Measurements from ENCODE around the gene CAMK2D. TPM values are rescaled to one million over a fixed set of nuclear protein-coding genes. Genes with fewer than 3 reads are reported as not detected.

The CAMK2D gene
- total RNA-seq, 1 experiment from 2014 or later, result 7.1 TPM

- Histone ChIP-seq H3K9me2 (ENCODE audit: insufficient read depth) (no peaks in the 10 kb centered on the region), H3K4me3 (no peak overlapping the region), H3K4me2 (no peak overlapping the region), H3K27me3 (ENCODE audit: insufficient read depth, low read depth) (no peaks in the 10 kb centered on the region), H3K27ac (no peak overlapping the region), H3K4me1 (replicated peaks; ENCODE audit: insufficient read depth) (no peaks in the 10 kb centered on the region), H3K79me2 (ENCODE audit: low read depth) (no peaks in the 10 kb centered on the region), H2AFZ (no peak overlapping the region), H3F3A (ENCODE audit: insufficient read depth, low read depth) (no peaks in the 10 kb centered on the region), H3K9me3 (ENCODE audit: insufficient read depth, low read depth) (no peaks in the 10 kb centered on the region), H3K36me3 (ENCODE audit: low read depth) (no peaks in the 10 kb centered on the region), H4K20me1 (ENCODE audit: insufficient read depth) (no peaks in the 10 kb centered on the region)
- intact Hi-C loops (cut with micrococcal nuclease; ENCODE audit: unreplicated experiment), result no loop called here
- ChIA-PET POLR2A (ENCODE audit: unreplicated experiment) (no interaction called here), CTCF (no interaction called here)
- no peak for DNase-seq
- TF ChIP-seq EZH2 (IDR thresholded peaks at IDR 0.05; ENCODE audit: low read depth) (no peak), CTCF (conservative IDR thresholded peaks at IDR 0.05) (no peak)
- no TSS peak for BruUV-seq (replicated peaks)
These were observed 76.9 kb downstream of the CAMK2D start for GRCh38 chr4:113684534-113685091.

GRCh38 chr4:113682730-113683537 lies 78.6 kb downstream of the CAMK2D start:
- H3K27ac ChIP-seq, result no peak overlapping the region
- POLR2A ChIA-PET (ENCODE audit: unreplicated experiment), result no interaction called here
- no peak for TF ChIP-seq CTCF (conservative IDR thresholded peaks at IDR 0.05)
- TF ChIP-seq EZH2 (IDR thresholded peaks at IDR 0.05; ENCODE audit: low read depth), result no peak
- no peaks in the 10 kb centered on the region for H3K4me1 ChIP-seq (replicated peaks; ENCODE audit: insufficient read depth)
- intact Hi-C loops (cut with micrococcal nuclease; ENCODE audit: unreplicated experiment), result no loop called here
- CTCF ChIA-PET, result no interaction called here
- no peaks in the 10 kb centered on the region for H3K9me2 ChIP-seq (ENCODE audit: insufficient read depth)
- H3K9me3 ChIP-seq (ENCODE audit: insufficient read depth, low read depth), result no peaks in the 10 kb centered on the region
- no peaks in the 10 kb centered on the region for H3K27me3 ChIP-seq (ENCODE audit: insufficient read depth, low read depth)
- no peaks in the 10 kb centered on the region for H3K36me3 ChIP-seq (ENCODE audit: low read depth)
- H2AFZ ChIP-seq, result no peak overlapping the region
- no TSS peak for BruUV-seq (replicated peaks)
- DNase-seq, result no peak
- no peaks in the 10 kb centered on the region for H3K79me2 ChIP-seq (ENCODE audit: low read depth)
- H3K4me3 ChIP-seq, result no peak overlapping the region
- H3F3A ChIP-seq (ENCODE audit: insufficient read depth, low read depth), result no peaks in the 10 kb centered on the region
- no peak overlapping the region for H3K4me2 ChIP-seq
- no peaks in the 10 kb centered on the region for H4K20me1 ChIP-seq (ENCODE audit: insufficient read depth)

- Histone ChIP-seq H3K4me2 (no peak overlapping the region), H3K9me2 (ENCODE audit: insufficient read depth) (no peaks in the 10 kb centered on the region), H3K27ac (no peak overlapping the region), H3K9me3 (ENCODE audit: insufficient read depth, low read depth) (no peaks in the 10 kb centered on the region), H3K79me2 (ENCODE audit: low read depth) (no peaks in the 10 kb centered on the region), H4K20me1 (ENCODE audit: insufficient read depth) (no peaks in the 10 kb centered on the region), H3K4me1 (replicated peaks; ENCODE audit: insufficient read depth) (no peaks in the 10 kb centered on the region; the same call in 1 of the 2 replicates), H3K27me3 (ENCODE audit: insufficient read depth, low read depth) (no peaks in the 10 kb centered on the region), H3F3A (ENCODE audit: insufficient read depth, low read depth) (no peaks in the 10 kb centered on the region), H2AFZ (no peak overlapping the region), H3K36me3 (ENCODE audit: low read depth) (no peaks in the 10 kb centered on the region), H3K4me3 (no peak overlapping the region)
- no peak for DNase-seq
- TF ChIP-seq EZH2 (IDR thresholded peaks at IDR 0.05; ENCODE audit: low read depth) (no peak), CTCF (conservative IDR thresholded peaks at IDR 0.05) (no peak)
- BruUV-seq (replicated peaks), result no TSS peak
- ChIA-PET CTCF (no interaction called here), POLR2A (ENCODE audit: unreplicated experiment) (no interaction called here)
- intact Hi-C loops (cut with micrococcal nuclease; ENCODE audit: unreplicated experiment), result no loop called here
These were observed 82.9 kb downstream of the CAMK2D start for GRCh38 chr4:113678641-113679040.

All from PC-9 (cell line).